Measurements from ENCODE around the gene SHMT2.

SHMT2 gene

DNA sequence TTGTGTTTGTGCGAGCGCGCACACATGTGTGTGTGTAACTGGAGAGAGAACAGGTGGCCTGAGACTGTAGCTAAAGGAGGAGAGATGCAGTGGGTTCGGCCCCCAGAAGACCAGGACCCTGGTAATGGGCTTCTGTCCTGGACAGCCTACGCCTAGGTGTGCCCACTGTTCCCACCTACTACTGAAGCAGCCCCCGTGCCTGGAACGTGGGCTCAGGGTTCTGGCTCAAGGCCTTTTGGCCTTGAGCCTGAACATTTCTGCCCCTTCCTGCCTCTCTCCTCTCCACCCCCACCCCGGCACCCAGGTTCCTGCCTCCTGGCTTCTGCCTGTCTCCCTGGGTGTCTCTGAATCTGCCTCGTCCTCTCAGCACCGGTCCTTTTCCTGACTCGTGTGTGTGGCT lies 14.4 kb upstream of the SHMT2 start:
- DNase-seq (ENCODE audit: low read depth in 2 of 2): no peak

- no peak for DNase-seq (ENCODE audit: low read depth in 2 of 2)
These were observed 13.9 kb upstream of the SHMT2 start for GRCh38 chr12:57215668-57216013.

GRCh38 chr12:57216014-57216911 lies 13.2 kb upstream of the SHMT2 start, which contains the start of gene NXPH4:
Gene NXPH4 (plus strand): TSS chr12:57216794. CDS start chr12:57216970, 176 bp downstream.
- no peak for DNase-seq (ENCODE audit: low read depth in 2 of 2)

- no peak for DNase-seq (ENCODE audit: low read depth in 2 of 2)
These were observed 12.3 kb upstream of the SHMT2 start for GRCh38 chr12:57216921-57217879.

GRCh38 chr12:57218030-57218853 lies 11.3 kb upstream of the SHMT2 start:
- no peak for DNase-seq (ENCODE audit: low read depth in 2 of 2)

- DNase-seq (ENCODE audit: low read depth in 2 of 2): no peak
These were observed 10.1 kb upstream of the SHMT2 start for GRCh38 chr12:57219205-57219992.

- DNase-seq (ENCODE audit: low read depth in 2 of 2): no peak
These were observed 9.3 kb upstream of the SHMT2 start for GRCh38 chr12:57219993-57220754.

DNA sequence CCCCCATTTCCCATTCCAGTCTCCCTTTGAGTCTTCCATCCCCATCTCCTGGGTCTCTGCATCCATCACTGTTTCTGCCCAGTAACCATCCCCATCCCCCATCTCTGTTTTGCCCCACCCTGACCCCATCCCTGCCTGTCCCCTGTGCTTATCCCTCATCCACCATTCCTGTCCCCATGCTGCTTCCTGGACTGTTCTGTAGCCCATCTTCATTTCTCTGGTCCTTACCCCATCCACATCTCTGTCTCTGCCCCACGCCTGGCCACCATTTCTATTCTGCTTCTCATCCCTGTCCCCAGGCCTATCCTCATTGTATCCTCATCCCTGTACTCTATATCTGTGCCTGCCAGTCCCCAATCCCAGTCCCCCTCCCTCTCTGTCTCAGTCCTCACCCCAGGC lies 8.7 kb upstream of the SHMT2 start:
- DNase-seq (ENCODE audit: low read depth in 2 of 2): no peak

GRCh38 chr12:57221169-57221917 lies 8.2 kb upstream of the SHMT2 start:
- no peak for DNase-seq (ENCODE audit: low read depth in 2 of 2)

- DNase-seq (ENCODE audit: low read depth in 2 of 2): no peak
These were observed 7.0 kb upstream of the SHMT2 start for GRCh38 chr12:57222286-57223190.

- DNase-seq (ENCODE audit: low read depth in 2 of 2): no peak
These were observed 6.0 kb upstream of the SHMT2 start for GRCh38 chr12:57223191-57224165.

DNA sequence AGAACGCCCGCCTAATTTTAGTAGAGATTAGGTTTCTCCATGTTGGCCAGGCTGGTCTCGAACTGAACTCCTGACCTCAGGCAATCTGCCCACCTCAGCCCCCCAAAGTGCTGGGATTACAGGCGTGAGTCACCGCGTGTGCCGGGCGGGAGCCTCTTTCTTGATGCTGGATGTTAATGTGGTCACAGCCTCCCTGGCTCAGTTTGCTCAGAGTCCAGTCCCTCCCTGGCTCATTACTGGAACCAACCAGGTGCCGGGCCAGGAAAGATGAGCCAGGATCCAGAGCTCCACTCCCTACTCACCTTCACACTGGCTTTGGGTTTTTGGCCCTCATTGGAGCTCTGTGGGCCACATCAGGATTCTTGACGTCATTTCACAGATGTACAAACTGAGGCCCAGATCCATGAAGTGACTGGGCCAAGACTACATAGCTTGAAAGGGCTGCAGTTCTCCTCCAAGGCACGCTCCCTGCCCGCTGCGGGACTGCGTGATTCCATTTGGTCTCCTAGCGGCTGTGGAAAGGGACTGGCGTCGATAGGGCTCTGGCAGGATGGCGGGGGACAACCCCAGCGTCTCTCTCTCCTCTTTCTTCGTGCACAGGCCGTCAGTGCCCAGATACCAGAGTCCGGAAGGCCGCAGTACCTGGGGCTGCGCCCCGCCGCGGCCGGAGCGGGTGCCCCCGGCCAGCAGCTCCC lies 5.1 kb upstream of the SHMT2 start:
- DNase-seq (ENCODE audit: low read depth in 2 of 2): no peak

DNA sequence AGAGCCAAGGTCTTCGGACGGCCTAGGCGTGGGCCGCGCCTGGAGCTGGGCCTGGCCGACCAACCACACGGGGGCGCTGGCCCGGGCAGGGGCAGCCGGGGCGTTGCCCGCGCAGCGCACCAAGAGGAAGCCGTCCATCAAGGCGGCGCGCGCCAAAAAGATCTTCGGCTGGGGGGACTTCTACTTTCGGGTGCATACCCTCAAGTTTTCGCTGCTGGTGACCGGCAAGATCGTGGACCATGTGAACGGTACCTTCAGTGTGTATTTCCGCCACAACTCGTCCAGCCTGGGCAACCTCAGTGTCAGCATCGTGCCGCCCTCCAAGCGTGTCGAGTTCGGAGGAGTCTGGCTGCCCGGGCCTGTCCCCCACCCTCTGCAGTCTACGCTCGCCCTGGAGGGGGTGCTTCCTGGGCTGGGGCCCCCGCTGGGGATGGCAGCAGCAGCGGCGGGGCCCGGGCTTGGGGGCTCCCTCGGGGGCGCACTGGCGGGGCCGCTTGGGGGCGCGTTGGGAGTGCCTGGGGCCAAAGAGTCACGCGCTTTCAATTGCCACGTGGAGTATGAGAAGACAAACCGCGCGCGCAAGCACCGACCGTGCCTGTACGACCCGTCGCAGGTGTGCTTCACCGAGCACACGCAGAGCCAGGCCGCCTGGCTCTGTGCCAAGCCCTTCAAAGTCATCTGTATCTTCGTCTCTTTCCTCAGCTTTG lies 4.4 kb upstream of the SHMT2 start:
- DNase-seq (ENCODE audit: low read depth in 2 of 2): peak in 1 of 2 donors; percentile 38

GRCh38 chr12:57225680-57226210 lies 3.8 kb upstream of the SHMT2 start:
- DNase-seq (ENCODE audit: low read depth in 2 of 2): no peak

DNA sequence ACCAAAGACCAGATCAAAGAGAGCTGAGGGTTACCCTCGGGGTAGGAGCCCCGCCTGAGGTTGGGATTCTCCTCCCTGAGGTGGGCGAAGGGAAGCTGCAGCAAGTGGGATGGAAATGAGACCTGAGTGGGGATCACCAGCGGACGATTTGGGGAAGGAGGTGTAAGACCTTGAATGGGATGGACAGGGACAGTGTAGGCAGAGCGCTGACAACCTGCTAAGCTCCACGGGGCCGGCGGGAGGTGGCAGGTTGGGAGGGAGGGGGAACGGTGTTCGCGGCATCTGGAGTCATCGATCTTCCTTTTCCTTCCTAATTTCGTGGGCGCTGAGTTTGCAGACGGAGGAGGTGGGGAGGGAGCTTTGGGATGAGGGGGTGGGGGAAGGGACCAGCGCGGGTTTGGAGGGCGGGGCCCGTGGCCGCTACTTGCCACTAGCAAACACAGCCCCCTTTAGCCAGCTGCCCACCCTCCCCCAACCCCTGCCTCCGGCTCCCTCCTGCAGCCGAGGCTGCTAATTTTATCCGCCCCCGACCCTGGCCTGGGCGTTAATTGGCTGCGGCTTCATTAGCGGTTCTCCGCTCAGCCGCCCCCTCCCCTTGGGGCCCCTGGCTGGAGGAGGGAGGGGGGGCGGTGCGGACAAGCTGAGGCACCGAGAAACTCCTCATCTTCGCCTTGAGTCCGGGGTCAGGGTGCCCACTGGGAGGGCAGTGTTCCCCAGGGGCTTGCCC lies 2.8 kb upstream of the SHMT2 start:
- DNase-seq (ENCODE audit: low read depth in 2 of 2): no peak

Data from stimulated activated CD8-positive, alpha-beta memory T cell treated with anti-CD3 and anti-CD28 coated beads, Interleukin-7, amount 100 ng/mL, for 1 hour (primary cell).